ENCODE data around the gene RPRD1B.

The RPRD1B gene

GRCh38 chr20:38120625-38120988, 87.1 kb downstream of the RPRD1B start:
- DNase-seq (ENCODE audit: low spot score), result no peak

GRCh38 chr20:38121741-38122140, 88.2 kb downstream of the RPRD1B start:
- DNase-seq (ENCODE audit: low spot score), result no peak

DNA sequence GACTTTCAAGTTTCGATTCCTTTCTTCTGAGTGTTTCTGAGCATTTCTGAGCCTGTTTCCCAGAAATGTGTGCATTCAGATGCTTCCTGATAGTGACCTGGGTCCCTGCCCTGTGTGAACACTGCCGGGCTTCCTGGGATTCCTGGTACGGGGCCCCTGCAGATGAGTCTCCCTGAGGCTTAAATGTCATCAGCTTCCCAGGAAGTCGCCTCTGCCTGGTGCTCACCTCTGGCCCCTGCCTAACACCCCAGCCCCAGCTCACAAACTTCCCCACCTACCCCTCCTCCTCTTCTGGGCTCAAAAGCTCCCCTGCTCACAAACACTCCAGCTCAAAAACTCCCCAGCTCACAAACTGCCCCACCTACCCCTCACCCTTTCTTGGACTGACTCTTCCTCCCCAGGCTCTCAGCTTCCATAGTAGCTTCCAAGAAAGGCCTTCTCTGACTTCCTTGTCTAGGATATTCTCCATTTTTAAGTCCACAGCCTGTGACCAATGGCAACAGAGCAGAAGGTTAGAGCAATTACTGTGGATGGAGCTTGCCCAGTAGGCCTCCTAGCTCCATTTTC, 89.6 kb downstream of the RPRD1B start:
- no peak for DNase-seq (ENCODE audit: low spot score)

- DNase-seq (ENCODE audit: low spot score), result no peak
Observed at GRCh38 chr20:38125157-38126056, 91.9 kb downstream of the RPRD1B start.

DNA sequence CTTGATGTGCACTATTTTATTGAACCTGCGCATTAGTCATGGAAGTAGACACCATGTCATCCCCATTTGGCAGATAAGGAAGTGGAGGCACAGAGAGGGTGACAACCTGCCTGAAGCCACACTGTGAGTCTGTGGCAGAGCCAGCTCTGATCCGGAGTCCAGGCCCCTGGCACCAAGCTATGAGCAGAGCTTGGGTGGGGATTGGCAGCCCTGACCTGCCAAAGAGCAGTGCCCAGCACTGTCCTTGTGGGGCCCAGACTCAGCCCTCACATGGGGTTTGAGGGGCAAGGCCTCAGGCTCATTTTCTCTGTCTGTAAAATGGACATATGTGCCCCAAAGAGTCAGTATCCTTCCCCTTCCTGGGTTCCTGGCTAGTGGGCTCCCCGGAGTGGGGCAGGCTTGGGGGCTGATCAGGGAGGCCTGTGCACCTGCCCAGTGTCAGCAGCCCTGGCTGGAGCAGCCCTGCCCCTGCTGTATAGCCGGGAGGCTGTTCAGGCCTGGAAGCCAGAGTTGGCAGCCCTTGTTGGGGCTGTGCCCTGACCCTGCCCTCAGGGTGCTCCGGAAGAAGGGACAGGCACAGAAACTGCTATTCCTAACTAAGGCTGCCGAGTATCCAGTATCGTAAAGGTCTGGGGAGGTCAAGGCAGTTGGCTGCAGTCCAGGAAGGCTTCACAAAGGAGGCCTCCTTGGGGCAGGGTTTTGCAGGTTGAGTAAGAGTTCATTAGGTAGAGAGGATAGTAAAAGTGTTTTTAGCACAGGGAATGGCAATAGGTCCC, 92.8 kb downstream of the RPRD1B start:
- DNase-seq (ENCODE audit: low spot score), result no peak

GRCh38 chr20:38126932-38127621, 93.5 kb downstream of the RPRD1B start:
- DNase-seq (ENCODE audit: low spot score), result no peak

DNA sequence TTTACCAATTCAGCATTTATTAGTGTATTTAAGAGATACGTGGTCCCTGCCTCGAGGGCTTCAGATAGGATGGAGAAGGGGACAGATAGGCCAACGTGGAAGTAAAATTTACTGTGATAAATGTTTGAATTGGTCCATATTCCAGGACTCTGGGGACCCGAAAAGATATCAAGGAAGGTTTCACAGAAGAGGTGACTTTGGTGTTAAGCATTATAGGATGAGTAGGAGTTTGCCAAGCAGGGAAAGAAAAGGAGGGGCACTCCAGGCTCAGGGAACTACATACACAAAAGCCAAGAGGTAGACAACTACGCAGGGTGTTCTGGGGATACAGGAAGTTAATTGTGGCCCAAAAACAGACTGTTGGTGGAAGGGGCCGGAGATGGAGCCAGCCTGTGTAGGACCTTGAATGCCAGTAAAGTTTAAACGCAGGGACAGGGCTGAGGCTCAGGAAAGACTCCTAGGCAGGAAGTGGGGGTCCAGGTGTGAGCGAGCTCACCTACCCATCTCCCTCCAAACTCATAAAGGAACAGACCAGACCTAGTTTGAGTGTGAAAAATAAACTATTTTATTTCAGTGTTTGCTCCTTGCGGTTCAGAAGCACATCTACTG, 94.5 kb downstream of the RPRD1B start:
- DNase-seq (ENCODE audit: low spot score), result no peak

DNA sequence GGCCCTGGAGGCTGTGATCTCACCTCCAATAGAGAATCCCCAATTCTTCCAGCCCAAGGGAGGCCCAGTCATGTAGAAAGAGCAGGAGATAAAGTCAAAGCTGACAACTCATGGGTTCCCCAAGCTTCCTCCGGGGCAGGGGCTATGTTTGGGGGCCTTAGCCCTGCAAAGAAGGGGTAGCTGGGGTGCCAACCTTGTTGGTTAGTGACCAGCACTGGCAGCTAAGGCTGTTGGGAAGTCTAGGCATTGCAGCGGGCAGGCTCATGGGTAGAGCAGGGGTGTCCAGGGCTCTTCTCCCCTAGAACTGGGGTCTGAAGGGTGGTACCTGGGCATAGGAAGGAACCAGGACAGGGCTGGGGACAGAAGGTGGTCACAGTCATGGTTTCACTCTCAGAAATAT, 95.1 kb downstream of the RPRD1B start:
- no peak for DNase-seq (ENCODE audit: low spot score)

GRCh38 chr20:38129248-38129865, 95.8 kb downstream of the RPRD1B start:
- no peak for DNase-seq (ENCODE audit: low spot score)

DNA sequence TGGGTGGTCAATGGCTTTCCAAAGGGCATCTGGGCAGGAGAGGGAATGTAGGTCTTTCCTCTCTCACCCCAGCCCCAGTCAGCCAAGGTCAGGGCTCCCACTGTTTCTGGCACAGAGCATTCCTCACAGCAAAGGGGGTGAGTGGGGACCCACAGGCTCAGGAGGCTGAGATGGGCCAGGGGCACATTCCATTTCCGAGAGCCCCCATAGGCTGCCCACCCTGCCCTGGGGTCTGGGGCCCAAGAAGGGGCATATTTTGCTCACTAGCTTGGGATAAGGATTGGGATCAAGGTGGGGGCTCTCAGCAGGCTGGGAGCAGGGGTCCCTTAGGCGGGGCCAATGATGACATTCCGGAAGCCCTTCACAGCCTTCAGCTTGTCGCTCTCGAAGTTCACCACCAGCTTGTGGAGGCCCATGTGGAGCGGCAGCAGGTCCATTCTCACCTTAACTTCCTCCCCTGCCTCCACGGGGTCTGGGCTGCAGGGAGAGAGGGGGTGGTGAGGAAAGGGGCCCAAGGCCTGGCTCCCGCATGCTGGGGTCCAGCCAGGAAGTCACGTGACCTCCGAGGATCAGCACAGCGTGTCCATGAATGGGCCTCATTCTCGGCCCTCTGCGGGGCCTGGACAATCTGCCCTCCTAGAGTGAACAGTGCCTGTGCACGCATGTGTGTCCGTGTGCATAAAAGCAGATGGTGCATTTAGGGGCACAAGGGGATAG, 96.5 kb downstream of the RPRD1B start:
- DNase-seq (ENCODE audit: low spot score), result no peak

DNA sequence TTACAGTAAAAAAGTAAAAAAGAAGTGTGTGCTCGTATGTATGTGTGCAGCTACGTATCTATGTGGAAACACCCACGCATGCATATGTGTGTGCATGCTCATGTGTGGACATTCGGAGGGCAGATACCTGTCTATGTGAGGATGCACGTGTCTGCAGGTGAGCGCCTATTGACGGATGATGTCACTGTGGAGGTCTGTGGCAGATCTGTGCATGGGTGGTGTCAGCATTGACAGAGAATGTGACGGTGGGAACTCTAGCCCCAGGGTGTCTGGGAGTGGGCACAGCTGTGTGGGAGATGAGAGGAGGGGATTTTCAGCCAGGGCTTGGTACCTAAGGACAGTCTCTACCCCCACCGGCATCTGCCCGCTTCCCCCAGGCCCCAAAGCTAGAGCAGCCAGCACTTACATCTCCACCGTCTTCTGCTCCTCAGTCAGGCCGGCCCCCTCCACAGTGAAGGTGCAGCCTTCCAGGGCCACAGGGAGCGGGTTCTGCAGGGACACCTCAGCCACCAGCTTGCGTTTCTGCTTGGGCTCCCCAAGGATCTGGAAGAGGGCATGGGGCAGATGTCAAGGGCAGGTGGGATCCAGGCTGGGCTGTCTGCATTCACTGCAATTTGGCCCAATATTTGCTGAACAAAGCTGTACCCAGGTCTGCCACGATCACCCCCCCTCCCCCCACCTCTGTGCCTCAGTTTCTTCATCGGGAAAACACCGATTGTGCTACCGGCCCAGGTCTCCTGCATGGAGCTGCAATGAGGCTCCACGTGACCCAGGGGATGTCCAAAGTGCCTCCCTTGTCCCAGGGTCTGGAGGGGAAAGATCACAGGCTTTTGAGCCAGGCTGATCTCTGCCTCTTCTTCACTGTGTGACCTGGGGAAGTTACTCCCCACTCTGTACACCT, 97.4 kb downstream of the RPRD1B start:
- DNase-seq (ENCODE audit: low spot score), result no peak

GRCh38 chr20:38131588-38132121, 98.1 kb downstream of the RPRD1B start:
- no peak for DNase-seq (ENCODE audit: low spot score)

DNA sequence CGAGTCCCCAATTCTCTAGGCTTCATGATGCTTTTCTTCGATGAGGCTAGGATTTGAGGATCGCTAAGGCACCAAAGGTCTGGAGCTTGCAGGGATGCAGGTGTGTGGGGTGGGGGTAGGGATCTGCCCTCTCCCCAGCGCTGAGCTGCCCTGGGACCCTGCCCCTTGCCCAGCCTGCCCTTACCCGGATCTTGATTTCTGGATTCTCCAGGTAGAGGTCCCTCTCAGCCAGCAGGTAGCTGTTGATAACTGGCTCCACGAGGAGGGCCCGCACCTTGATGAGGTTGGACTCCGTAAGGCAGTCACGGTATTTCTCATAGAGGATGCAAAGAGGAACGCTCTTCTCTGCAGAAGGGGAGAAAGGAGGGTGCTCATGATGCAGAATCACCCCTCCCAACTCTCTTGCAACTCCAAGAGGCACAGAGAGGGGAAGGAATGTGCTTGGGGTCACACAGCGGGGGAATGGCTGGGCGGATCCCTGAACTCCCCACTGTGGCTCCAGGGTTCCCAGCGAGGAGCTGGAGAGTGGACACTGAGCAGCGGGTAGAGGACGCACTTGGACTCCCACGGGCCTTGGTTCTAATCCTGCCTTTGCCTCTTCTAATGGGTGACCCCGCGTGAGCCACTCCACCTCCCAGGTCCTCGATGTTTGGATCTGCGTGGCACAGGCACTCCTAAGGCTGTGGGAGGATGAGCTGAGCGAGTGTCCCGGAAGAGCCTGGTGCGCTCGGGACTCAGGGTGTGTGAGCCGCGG, 98.8 kb downstream of the RPRD1B start:
- no peak for DNase-seq (ENCODE audit: low spot score)

DNA sequence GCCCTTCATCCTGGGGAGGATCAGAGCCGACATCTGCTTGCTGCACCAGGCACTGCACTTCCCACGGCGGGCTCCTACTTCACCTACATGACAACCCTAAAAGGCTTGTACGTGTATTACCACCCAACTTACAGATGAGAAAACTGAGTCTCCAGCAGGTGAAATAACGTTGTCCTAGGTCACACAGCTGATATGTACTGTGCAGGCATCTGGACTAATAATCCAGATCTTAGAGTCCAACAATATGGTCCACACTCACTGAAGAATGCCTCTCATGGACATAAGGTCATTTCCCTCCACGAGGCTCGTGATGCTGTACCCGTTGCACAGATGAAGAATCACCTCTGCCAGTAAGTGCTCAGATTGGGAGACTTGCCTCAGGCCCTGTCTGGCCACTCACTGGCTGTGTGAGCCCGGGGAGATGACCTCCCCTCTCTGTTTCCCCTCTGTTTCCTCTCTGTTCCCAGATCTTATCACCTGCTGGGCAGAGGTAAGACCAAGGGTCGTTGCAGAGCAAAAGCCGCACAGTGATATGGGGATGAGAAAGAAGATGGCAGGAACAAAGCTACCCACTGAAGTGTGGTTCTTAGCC, 99.5 kb downstream of the RPRD1B start:
- no peak for DNase-seq (ENCODE audit: low spot score)

DNA sequence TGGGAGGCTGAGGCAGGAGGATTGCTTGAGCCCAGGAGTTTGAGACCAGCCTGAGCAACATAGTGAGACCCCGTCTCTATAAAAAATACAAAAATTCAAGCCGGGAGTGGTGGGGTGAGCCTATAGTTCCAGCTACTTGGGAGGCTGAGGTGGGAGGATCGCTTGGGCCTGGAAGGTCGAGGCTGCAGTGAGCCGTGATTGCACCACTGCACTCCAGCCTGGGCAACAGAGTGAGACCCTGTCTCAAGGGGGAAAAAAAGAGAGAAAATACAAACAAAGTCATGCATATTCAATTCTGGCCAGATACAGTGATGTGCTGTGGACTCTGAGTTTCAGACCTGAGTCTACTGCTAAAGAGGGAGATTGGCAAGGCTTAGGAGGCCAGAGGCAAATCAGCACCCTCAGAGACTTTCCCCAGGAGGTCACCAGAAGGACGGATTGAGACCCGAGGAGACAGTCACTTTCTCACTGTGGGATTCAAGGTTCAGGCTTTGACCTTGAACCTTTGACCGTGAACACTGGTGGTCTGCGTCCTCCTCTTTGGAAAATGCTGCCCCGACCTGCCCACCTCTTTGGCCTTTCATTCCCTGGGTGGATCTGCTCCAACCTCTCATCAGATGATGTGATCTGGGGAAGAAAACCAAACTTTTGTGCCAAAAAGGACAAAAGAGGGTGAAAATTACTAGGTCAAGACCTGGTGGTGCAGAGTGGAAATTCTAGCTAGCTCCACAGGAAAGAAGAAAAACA, 100.3 kb downstream of the RPRD1B start:
- no peak for DNase-seq (ENCODE audit: low spot score)

GRCh38 chr20:38134427-38135270, 101.1 kb downstream of the RPRD1B start:
- DNase-seq (ENCODE audit: low spot score), result no peak

GRCh38 chr20:38135271-38135650, 101.7 kb downstream of the RPRD1B start:
- DNase-seq (ENCODE audit: low spot score), result no peak
